CD4-positive, alpha-beta T cell (primary cell): ENCODE measurements around the gene NUF2. TPM values are rescaled to one million over a fixed set of nuclear protein-coding genes. Genes with fewer than 3 reads are reported as not detected.
"Not testable (repeated sequence)": the region's sequence is repeated elsewhere in the genome, so short reads cannot be mapped to it uniquely, and the experiment has no call there.

ENCODE experiments used
- ATAC-seq: fragments of 200-7000 bp; cut with Tn5 transposase; one replicate; pipeline ENCODE4 v1.10.0; 2022; ENCODE audit warnings: mild to moderate bottlenecking; ENCODE audit not compliant: poor library complexity
- CTCF ChIA-PET: fragments of 350-600 bp; sonication (Branson Sonifier 250); formaldehyde crosslinking; loops from one replicate; lab custom pipeline; 2021; ENCODE audit warnings: antibody characterized with exemption, inconsistent platforms; lab: Charles Lee
- POLR2A ChIA-PET: fragments of 350-600 bp; sonication (Branson Sonifier 250); formaldehyde crosslinking; loops from one replicate; lab custom pipeline; 2021; ENCODE audit warnings: antibody characterized with exemption, inconsistent platforms; lab: Charles Lee
- DNase-seq, 14 experiments: peaks; one replicate each; pipeline ENCODE4 v3.0.0-alpha.2; 2013 to 2020; ENCODE audit warnings: mixed read lengths in 2 of 14
- H3K27ac ChIP-seq, 2 donors: one replicate each; pipeline versions ENCODE4 v1.5.1 to v1.7.0; 2013; ENCODE audit warnings: low read length in 2 of 2, low read depth in 1 of 2, mild to moderate bottlenecking in 1 of 2
- H3K27me3 ChIP-seq, 2 experiments: 1 replicate in 1 of 2; 2 replicates in 1 of 2; pipeline versions ENCODE4 v1.6.1 to v1.7.0; 2013; ENCODE audit warnings: low read length in 2 of 2, control low read depth in 1 of 2, mild to moderate bottlenecking in 1 of 2, moderate library complexity in 1 of 2; ENCODE audit not compliant: insufficient read depth in 2 of 2, control insufficient read depth in 1 of 2
- H3K36me3 ChIP-seq: one replicate; pipeline ENCODE4 v1.6.1; 2013; ENCODE audit warnings: low read length, control low read depth; ENCODE audit not compliant: insufficient read depth
- H3K4me1 ChIP-seq: one replicate; pipeline ENCODE4 v1.6.1; 2013; ENCODE audit warnings: low read length, control low read depth; ENCODE audit not compliant: insufficient read depth
- H3K4me3 ChIP-seq: one replicate; pipeline ENCODE4 v1.5.1; 2013; ENCODE audit warnings: mild to moderate bottlenecking, low read length, moderate library complexity
- H3K9me3 ChIP-seq, 2 experiments: 1 replicate in 1 of 2; 2 replicates in 1 of 2; pipeline versions ENCODE4 v1.6.1 to v1.7.0; 2013; ENCODE audit warnings: low read length in 2 of 2, mild to moderate bottlenecking in 2 of 2, control low read depth in 1 of 2, moderate library complexity in 1 of 2; ENCODE audit not compliant: control insufficient read depth in 1 of 2, insufficient read depth in 1 of 2
- H3K27ac Mint-ChIP-seq: one replicate; pipeline ENCODE4 v1.8.0; 2020; ENCODE audit warnings: mixed read lengths
- H3K27me3 Mint-ChIP-seq: one replicate; pipeline ENCODE4 v1.8.0; 2021; ENCODE audit warnings: mixed read lengths
- H3K36me3 Mint-ChIP-seq: one replicate; pipeline ENCODE4 v1.8.0; 2021; ENCODE audit warnings: low read depth, mixed read lengths
- H3K4me1 Mint-ChIP-seq: one replicate; pipeline ENCODE4 v1.8.0; 2021; ENCODE audit warnings: low read depth, mixed read lengths
- H3K4me3 Mint-ChIP-seq: one replicate; pipeline ENCODE4 v1.8.0; 2020; ENCODE audit warnings: mild to moderate bottlenecking, mixed read lengths
- H3K9me3 Mint-ChIP-seq: one replicate; pipeline ENCODE4 v1.8.0; 2020; ENCODE audit warnings: mixed read lengths
- CTCF ChIP-seq: fragments of 200-600 bp; IDR thresholded peaks from one replicate; pipeline ENCODE4 v1.8.0; 2022; ENCODE audit warnings: antibody characterized with exemption, mild to moderate bottlenecking
- intact Hi-C, 2 experiments: fragments of 100-400 bp; cut with DNase I in 1 of 2; cut with micrococcal nuclease in 1 of 2; formaldehyde crosslinking; loops; one replicate each; pipeline versions ENCODE4 v1.15.1 to v1.9.0; 2023 to 2025; cut with DNase I, micrococcal nuclease
- total RNA-seq, 174 experiments: library from RNA in 2 of 174; stranded (reverse) in 2 of 174; gene quantifications; one replicate each; pipeline ENCODE4 v1.2.3 and lab custom pipeline; 2021 to 2026

The NUF2 gene
- total RNA-seq, 2 experiments from 2014 or later, result 1.8 TPM

- DNase-seq (no peak), ATAC-seq (no peak)
- Mint-ChIP-seq H3K36me3 (peaks cover 90% of the 10 kb centered on the region), H3K4me1 (no peaks in the 10 kb centered on the region), H3K9me3 (peaks cover 12% of the 10 kb centered on the region), H3K27ac (no peak overlapping the region), H3K4me3 (no peak overlapping the region), H3K27me3 (no peaks in the 10 kb centered on the region)
- Histone ChIP-seq H3K9me3 (peaks cover 0 to 20% of the 10 kb centered on the region in 2 experiments), H3K27me3 (no peaks in the 10 kb centered on the region), H3K4me1 (no peaks in the 10 kb centered on the region), H3K27ac (no peak overlapping the region), H3K36me3 (no peaks in the 10 kb centered on the region), H3K4me3 (no peak overlapping the region)
- POLR2A ChIA-PET, result no interaction called here
- CTCF ChIA-PET, result no interaction called here
- intact Hi-C loops, result no loop called here
- no peak for TF ChIP-seq CTCF
Observed at GRCh38 chr1:163278602-163279001, 43.2 kb upstream of the NUF2 start.

GRCh38 chr1:163284867-163285266 is 36.9 kb upstream of the NUF2 start:
- H3K27me3 Mint-ChIP-seq, CTCF ChIA-PET, intact Hi-C loops, DNase-seq, H3K9me3 ChIP-seq, H3K27ac Mint-ChIP-seq, H3K4me1 Mint-ChIP-seq, H3K27me3 ChIP-seq, H3K9me3 Mint-ChIP-seq, H3K27ac ChIP-seq, POLR2A ChIA-PET, H3K4me1 ChIP-seq, H3K4me3 Mint-ChIP-seq, H3K36me3 ChIP-seq, H3K4me3 ChIP-seq, ATAC-seq: not testable (repeated sequence)
- peaks cover 43% of the 10 kb centered on the region for H3K36me3 Mint-ChIP-seq

- H3K27me3 Mint-ChIP-seq, result no peaks in the 10 kb centered on the region
- Histone ChIP-seq H3K9me3 (peaks cover 0 to 3% of the 10 kb centered on the region in 2 experiments), H3K4me3 (no peak overlapping the region), H3K4me1 (no peaks in the 10 kb centered on the region), H3K27me3 (no peaks in the 10 kb centered on the region), H3K27ac (no peak overlapping the region), H3K36me3 (no peaks in the 10 kb centered on the region)
- no peaks in the 10 kb centered on the region for H3K9me3 Mint-ChIP-seq
- POLR2A ChIA-PET, result no interaction called here
- H3K27ac Mint-ChIP-seq, result no peak overlapping the region
- no peak for ATAC-seq
- intact Hi-C loops, result no loop called here
- DNase-seq, result no peak
- no peak overlapping the region for H3K4me3 Mint-ChIP-seq
- CTCF ChIA-PET, result no interaction called here
- H3K36me3 Mint-ChIP-seq, result peaks cover 46% of the 10 kb centered on the region
- TF ChIP-seq CTCF, result no peak
- H3K4me1 Mint-ChIP-seq, result peaks cover 8% of the 10 kb centered on the region
Observed at GRCh38 chr1:163290025-163290640, 31.6 kb upstream of the NUF2 start.

GRCh38 chr1:163291461-163291860 is 30.3 kb upstream of the NUF2 start:
- CTCF ChIA-PET, result no interaction called here
- H3K9me3 Mint-ChIP-seq, result no peaks in the 10 kb centered on the region

GRCh38 chr1:163292153-163292552 is 29.6 kb upstream of the NUF2 start:
- intact Hi-C loops, CTCF ChIA-PET, H3K4me3 ChIP-seq, H3K27ac ChIP-seq, H3K27me3 ChIP-seq, H3K9me3 Mint-ChIP-seq, POLR2A ChIA-PET, DNase-seq, H3K36me3 ChIP-seq, H3K4me1 ChIP-seq, H3K27ac Mint-ChIP-seq, H3K27me3 Mint-ChIP-seq, ATAC-seq, H3K9me3 ChIP-seq, H3K4me1 Mint-ChIP-seq, H3K4me3 Mint-ChIP-seq: not testable (repeated sequence)
- peaks cover 57% of the 10 kb centered on the region for H3K36me3 Mint-ChIP-seq

More at GRCh38 chr1:163291461-163291860, 30.3 kb upstream of the NUF2 start:
- Histone ChIP-seq H3K4me1 (no peaks in the 10 kb centered on the region), H3K27me3 (no peaks in the 10 kb centered on the region), H3K27ac (no peak overlapping the region), H3K36me3 (no peaks in the 10 kb centered on the region), H3K9me3 (peaks cover 0 to 3% of the 10 kb centered on the region in 2 experiments), H3K4me3 (no peak overlapping the region)
- H3K4me3 Mint-ChIP-seq, result no peak overlapping the region
- ATAC-seq (no peak), DNase-seq (no peak)
- peaks cover 57% of the 10 kb centered on the region for H3K36me3 Mint-ChIP-seq
- H3K27ac Mint-ChIP-seq, result no peak overlapping the region
- POLR2A ChIA-PET, result no interaction called here
- H3K27me3 Mint-ChIP-seq, result no peaks in the 10 kb centered on the region
- peaks cover 8% of the 10 kb centered on the region for H3K4me1 Mint-ChIP-seq
- intact Hi-C loops, result no loop called here
- TF ChIP-seq CTCF, result no peak
